Peyer's patch (tissue), 4 donors: ENCODE results near the gene TMEM217. TPM values are rescaled to one million over a fixed set of nuclear protein-coding genes. Genes with fewer than 3 reads are reported as not detected.

ENCODE experiments used
- DNase-seq, 3 donors: peaks; one replicate each; pipeline ENCODE4 v3.0.0-alpha.2; 2017 to 2019
- H3K27ac ChIP-seq, 4 donors: fragments of 200-600 bp; sonication (generic); one replicate each; pipeline ENCODE4 v1.5.1; 2016 to 2019
- H3K27me3 ChIP-seq, 2 donors: fragments of 200-600 bp; sonication (generic); one replicate each; pipeline ENCODE4 v1.5.1; 2019
- H3K36me3 ChIP-seq, 3 donors: fragments of 200-600 bp; sonication (generic); one replicate each; pipeline ENCODE4 v1.5.1; 2016 to 2019
- H3K4me1 ChIP-seq, 4 donors: fragments of 200-600 bp; sonication (generic); one replicate each; pipeline ENCODE4 v1.5.1; 2016 to 2019
- H3K4me3 ChIP-seq, 4 donors: fragments of 200-600 bp; sonication (generic); 1 replicate in 3 of 4; 2 replicates in 1 of 4; pipeline ENCODE4 v1.5.1; 2016 to 2019; ENCODE audit warnings: mild to moderate bottlenecking in 1 of 4
- H3K9me3 ChIP-seq, 4 donors: fragments of 200-600 bp; sonication (generic); one replicate each; pipeline ENCODE4 v1.5.1; 2016 to 2019; ENCODE audit warnings: mild to moderate bottlenecking in 1 of 4
- CTCF ChIP-seq, 6 experiments: fragments of 450-650 bp in 4 of 6; fragments of 200-600 bp in 2 of 6; sonication (generic) in 1 of 6; IDR thresholded peaks; one replicate each; pipeline ENCODE4 v1.5.1; 2017 to 2019; ENCODE audit warnings: antibody characterized with exemption in 6 of 6, mild to moderate bottlenecking in 3 of 6, moderate library complexity in 1 of 6
- POLR2A ChIP-seq, 2 donors: fragments of 450-650 bp; IDR thresholded peaks; one replicate each; pipeline ENCODE4 v1.5.1; 2017; ENCODE audit warnings: antibody characterized with exemption in 2 of 2, mild to moderate bottlenecking in 2 of 2, moderate library complexity in 2 of 2
- total RNA-seq, 4 donors: library from RNA; depleted of rRNA; stranded (reverse); fragments of >200 nt; gene quantifications; one replicate each; pipeline ENCODE4 v1.1.0, GENCODE V29; 2016

TMEM217 gene
- total RNA-seq, 4 donors from 2014 or later, result 0.53 TPM; not detected in 3

GRCh38 chr6:37173493-37174195 is 84.3 kb downstream of the TMEM217 start:
- H3K9me3 ChIP-seq, result no peaks in the 10 kb centered on the region
- H3K4me1 ChIP-seq, result peaks cover 0 to 37% (median 18%) of the 10 kb centered on the region in 4 donors
- H3K36me3 ChIP-seq, result peaks cover 0 to 40% (median 0%) of the 10 kb centered on the region in 3 donors
- H3K27me3 ChIP-seq, result no peaks in the 10 kb centered on the region
- TF ChIP-seq CTCF (IDR thresholded peaks at IDR 0.05) (no peak), POLR2A (IDR thresholded peaks at IDR 0.05) (no peak)
- DNase-seq, result no peak
- peak overlapping the region in 2 of 4 donors; percentile 91 for H3K4me3 ChIP-seq
- peak overlapping the region; percentile 15 to 96 (median 94) for H3K27ac ChIP-seq

- Histone ChIP-seq H3K36me3 (peaks cover 0 to 40% (median 0%) of the 10 kb centered on the region in 3 donors), H3K27ac (peak overlapping the region; percentile 15 to 96 (median 94)), H3K9me3 (no peaks in the 10 kb centered on the region), H3K4me1 (peaks cover 0 to 42% (median 18%) of the 10 kb centered on the region in 4 donors), H3K27me3 (no peaks in the 10 kb centered on the region), H3K4me3 (peak overlapping the region; percentile 35 to 91 (median 90))
- TF ChIP-seq POLR2A (IDR thresholded peaks at IDR 0.05) (no peak), CTCF (IDR thresholded peaks at IDR 0.05) (no peak)
- no peak for DNase-seq
Measured at GRCh38 chr6:37172912-37173492, 84.9 kb downstream of the TMEM217 start.

DNA sequence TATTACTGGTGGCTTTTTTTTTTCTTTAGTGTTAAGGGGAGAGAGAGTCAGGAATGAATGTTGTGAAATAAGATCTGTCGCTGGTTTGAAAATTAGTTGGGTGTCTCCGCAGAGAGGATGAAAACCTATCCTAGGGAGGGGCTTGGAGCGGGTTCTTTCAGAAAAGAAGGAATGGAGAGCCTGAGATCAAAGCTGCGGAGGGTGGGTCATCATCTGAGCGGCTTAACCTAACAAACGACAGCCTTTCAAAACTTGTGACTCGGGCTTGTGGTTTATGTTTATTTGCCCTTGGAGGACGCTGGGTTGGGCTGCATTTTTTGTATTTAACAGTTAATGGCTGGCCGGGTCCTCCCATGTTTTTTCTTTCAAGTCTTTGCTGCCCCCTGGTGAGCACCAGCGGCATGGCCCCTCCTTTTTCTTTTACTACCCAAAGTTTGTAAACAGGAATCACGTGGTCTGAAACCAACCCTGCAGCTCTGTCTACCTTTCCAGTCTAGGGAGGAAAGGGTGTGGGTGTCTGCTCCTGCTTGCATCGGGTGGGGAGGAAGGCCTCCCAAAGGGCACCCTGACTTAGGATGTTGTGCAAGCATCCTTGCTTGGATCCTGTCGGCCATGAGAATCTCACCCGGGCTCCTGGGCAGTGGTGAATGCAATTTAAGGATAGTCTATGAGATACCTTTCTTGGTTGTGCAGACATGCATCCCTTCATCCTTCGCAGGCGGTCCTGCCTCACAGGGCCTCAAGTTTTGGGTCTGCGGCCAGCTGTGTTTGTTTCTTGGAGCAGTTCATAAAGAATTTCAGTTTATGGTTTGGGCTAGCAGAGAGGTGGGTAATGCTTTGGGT is 85.8 kb downstream of the TMEM217 start:
- DNase-seq, result peak; percentile 90 to 97 (median 93)
- Histone ChIP-seq H3K4me1 (peaks cover 0 to 42% (median 18%) of the 10 kb centered on the region in 4 donors), H3K4me3 (peak overlapping the region; percentile 80 to 91 (median 90))

GRCh38 chr6:37171201-37171969 is 86.6 kb downstream of the TMEM217 start:
- no peak for TF ChIP-seq CTCF (IDR thresholded peaks at IDR 0.05)
- no peak for TF ChIP-seq POLR2A (IDR thresholded peaks at IDR 0.05)
- Histone ChIP-seq H3K27ac (peak overlapping the region; percentile 90 to 96 (median 94)), H3K36me3 (peaks cover 0 to 40% (median 0%) of the 10 kb centered on the region in 3 donors), H3K4me1 (peaks cover 0 to 42% (median 15%) of the 10 kb centered on the region in 4 donors), H3K9me3 (no peaks in the 10 kb centered on the region), H3K27me3 (no peaks in the 10 kb centered on the region), H3K4me3 (peak overlapping the region; percentile 80 to 91 (median 90))
- peak; percentile 37 to 74 (median 71) for DNase-seq

More for the DNA sequence above, 85.8 kb downstream of the TMEM217 start:
- Histone ChIP-seq H3K36me3 (peaks cover 0 to 40% (median 0%) of the 10 kb centered on the region in 3 donors), H3K27me3 (no peaks in the 10 kb centered on the region), H3K27ac (peak overlapping the region; percentile 90 to 96 (median 94)), H3K9me3 (no peaks in the 10 kb centered on the region)
- TF ChIP-seq CTCF (IDR thresholded peaks at IDR 0.05) (peak; percentile 90 to 99 (median 98)), POLR2A (IDR thresholded peaks at IDR 0.05) (peak; percentile 10 to 79)
